GM12865 (cell line): Measurements from ENCODE around the gene AKT2.

Experiments used
- DNase-seq: peaks from one replicate; pipeline ENCODE4 v3.0.0; 2010; ENCODE audit warnings: low read depth
- H3K4me3 ChIP-seq: 2 replicates; pipeline ENCODE4 v1.5.1; 2011; ENCODE audit warnings: mild to moderate bottlenecking, low read depth, low read length, control low read depth
- CTCF ChIP-seq: IDR thresholded peaks from 2 replicates; pipeline ENCODE4 v1.5.1; 2011; ENCODE audit warnings: low read length, control low read depth, low read depth, inconsistent platforms; ENCODE audit not compliant: insufficient read depth; ENCODE audit errors: missing control alignments

AKT2 gene

GRCh38 chr19:40228346-40228745 is 56.8 kb downstream of the AKT2 start:
- no peak for TF ChIP-seq CTCF
- no peak overlapping the region for H3K4me3 ChIP-seq
- DNase-seq: no peak

GRCh38 chr19:40225440-40226305 is 59.5 kb downstream of the AKT2 start:
- peak; percentile 30 for TF ChIP-seq CTCF
- peak; percentile 20 for DNase-seq
- no peak overlapping the region for H3K4me3 ChIP-seq

GRCh38 chr19:40224342-40225150 is 60.6 kb downstream of the AKT2 start:
- TF ChIP-seq CTCF: no peak
- no peak overlapping the region for H3K4me3 ChIP-seq
- no peak for DNase-seq

- TF ChIP-seq CTCF: no peak
- DNase-seq: no peak
- H3K4me3 ChIP-seq: no peak overlapping the region
These were observed 61.9 kb downstream of the AKT2 start for GRCh38 chr19:40223135-40223822.

- TF ChIP-seq CTCF: peak; percentile 67
- H3K4me3 ChIP-seq: no peak overlapping the region
- DNase-seq: peak; percentile 88
These were observed 63.1 kb downstream of the AKT2 start for GRCh38 chr19:40221858-40222619.

- H3K4me3 ChIP-seq: no peak overlapping the region
- no peak for TF ChIP-seq CTCF
- no peak for DNase-seq
These were observed 64.5 kb downstream of the AKT2 start for GRCh38 chr19:40220674-40221073.
